Measurements from ENCODE around the gene CATSPERE.
"Not testable (repeated sequence)": the region's sequence is repeated elsewhere in the genome, so short reads cannot be mapped to it uniquely, and the experiment has no call there.

CATSPERE gene

GRCh38 chr1:244634546-244634945 is 173.5 kb downstream of the CATSPERE start:
- no peak for DNase-seq (ENCODE audit: low read depth)

GRCh38 chr1:244636488-244637259 is 175.6 kb downstream of the CATSPERE start:
- no peak for DNase-seq (ENCODE audit: low read depth)

- DNase-seq (ENCODE audit: low read depth): no peak
These were observed 178.5 kb downstream of the CATSPERE start for GRCh38 chr1:244639561-244639960.

GRCh38 chr1:244640917-244641316 is 179.8 kb downstream of the CATSPERE start:
- no peak for DNase-seq (ENCODE audit: low read depth)

- DNase-seq (ENCODE audit: low read depth): no peak
These were observed 181.5 kb downstream of the CATSPERE start for GRCh38 chr1:244642526-244642925.

GRCh38 chr1:244642988-244643387 is 181.9 kb downstream of the CATSPERE start:
- DNase-seq (ENCODE audit: low read depth): no peak

GRCh38 chr1:244645414-244645813 is 184.3 kb downstream of the CATSPERE start:
- no peak for DNase-seq (ENCODE audit: low read depth)

- no peak for DNase-seq (ENCODE audit: low read depth)
These were observed 184.8 kb downstream of the CATSPERE start for GRCh38 chr1:244645890-244646289.

- no peak for DNase-seq (ENCODE audit: low read depth)
These were observed 186.7 kb downstream of the CATSPERE start for GRCh38 chr1:244647819-244648218.

- DNase-seq (ENCODE audit: low read depth): no peak
These were observed 191.0 kb downstream of the CATSPERE start for GRCh38 chr1:244651956-244652622.

- DNase-seq (ENCODE audit: low read depth): peak; percentile 97
These were observed 191.8 kb downstream of the CATSPERE start, which contains the start of gene DESI2 for GRCh38 chr1:244652623-244653438. TSS of gene DESI2 (plus strand) at chr1:244653126. CDS start at chr1:244653314, 188 bp downstream.

GRCh38 chr1:244653439-244654107 is 192.5 kb downstream of the CATSPERE start:
- DNase-seq (ENCODE audit: low read depth): no peak

- no peak for DNase-seq (ENCODE audit: low read depth)
These were observed 193.3 kb downstream of the CATSPERE start for GRCh38 chr1:244654108-244655038.

- no peak for DNase-seq (ENCODE audit: low read depth)
These were observed 194.1 kb downstream of the CATSPERE start for GRCh38 chr1:244655186-244655585.

- DNase-seq (ENCODE audit: low read depth): no peak
These were observed 196.3 kb downstream of the CATSPERE start for GRCh38 chr1:244657421-244657820.

- no peak for DNase-seq (ENCODE audit: low read depth)
These were observed 198.6 kb downstream of the CATSPERE start for GRCh38 chr1:244659694-244660093.

- DNase-seq (ENCODE audit: low read depth): no peak
These were observed 199.5 kb downstream of the CATSPERE start for GRCh38 chr1:244660595-244660994.

GRCh38 chr1:244661569-244662312 is 200.7 kb downstream of the CATSPERE start:
- not testable (repeated sequence) for DNase-seq (ENCODE audit: low read depth)

GRCh38 chr1:244662599-244662998 is 201.5 kb downstream of the CATSPERE start:
- no peak for DNase-seq (ENCODE audit: low read depth)

- no peak for DNase-seq (ENCODE audit: low read depth)
These were observed 203.3 kb downstream of the CATSPERE start for GRCh38 chr1:244664353-244664752.

All from activated T-cell treated with anti-CD3 and anti-CD28 coated beads for 48 hours (primary cell).